A549 (cell line): ENCODE results near the gene RIC3. TPM values are rescaled to one million over a fixed set of nuclear protein-coding genes. Genes with fewer than 3 reads are reported as not detected.

Experiments used
- ATAC-seq, 2 experiments: fragments of 200-7000 bp in 1 of 2; fragments of >200 bp in 1 of 2; cut with Nextera tagmentation in 1 of 2; cut with Tn5 transposase in 1 of 2; 3 replicates each; pipeline versions ENCODE4 v1.8.0 to v1.9.1; 2018 to 2020; ENCODE audit warnings: mild to moderate bottlenecking in 1 of 2, moderate library complexity in 1 of 2
- CTCF ChIA-PET: fragments of 300-600 bp; sonication (Branson Sonifier 250); formaldehyde crosslinking; extraction: SDS; loops from one replicate; lab custom pipeline; 2021; ENCODE audit warnings: antibody characterized with exemption, inconsistent platforms; lab: Yijun Ruan, JAX
- POLR2A ChIA-PET: fragments of 350-600 bp; formaldehyde crosslinking; extraction: SDS; loops from one replicate; lab custom pipeline; 2021; ENCODE audit warnings: antibody characterized with exemption, inconsistent platforms; lab: Yijun Ruan, JAX
- DNase-seq, 2 experiments: peaks; one replicate each; pipeline versions ENCODE4 v3.0.0 to v3.0.0-alpha.2; 2011 to 2016; ENCODE audit warnings: low read depth in 1 of 2, low spot score in 1 of 2
- FAIRE-seq: peaks from 2 replicates; lab custom pipeline; 2011; peaks lifted over from hg19 to GRCh38; lab: Jason Lieb, UNC
- H3K27ac ChIP-seq, 2 experiments: fragments of >200 bp; sonication (Bioruptor Twin); formaldehyde crosslinking; 3 replicates each; pipeline ENCODE4 v1.5.1; 2016 to 2017
- H3K4me1 ChIP-seq: fragments of >200 bp; sonication (Bioruptor Twin); formaldehyde crosslinking; 3 replicates; pipeline ENCODE4 v1.6.1; 2016
- H3K4me2 ChIP-seq: fragments of >200 bp; sonication (Bioruptor Twin); formaldehyde crosslinking; 3 replicates; pipeline ENCODE4 v1.6.1; 2016
- H3K4me3 ChIP-seq: fragments of >200 bp; sonication (Bioruptor Twin); formaldehyde crosslinking; 3 replicates; pipeline ENCODE4 v1.5.1; 2016
- H3K9me3 ChIP-seq: fragments of >200 bp; sonication (Bioruptor Twin); formaldehyde crosslinking; 3 replicates; pipeline ENCODE4 v1.6.1; 2016
- BHLHE40 ChIP-seq: IDR thresholded peaks from 2 replicates; pipeline ENCODE4 v1.6.1; 2012; ENCODE audit warnings: low read depth, low read length, inconsistent platforms
- CBX8 ChIP-seq: fragments of 200-600 bp; sonication (generic); IDR thresholded peaks from 2 replicates; pipeline ENCODE4 v1.6.1; 2016
- FOSL2 ChIP-seq, 2 experiments: fragments of 450-650 bp in 1 of 2; fragments of >200 bp in 1 of 2; sonication (Bioruptor Twin) in 1 of 2; formaldehyde crosslinking; IDR thresholded peaks; 2 replicates each; pipeline versions ENCODE4 v1.5.0 to v1.6.1; 2016 to 2020; ENCODE audit warnings: mild to moderate bottlenecking in 1 of 2, moderate library complexity in 1 of 2
- GATA3 ChIP-seq: IDR thresholded peaks from 2 replicates; pipeline ENCODE4 v1.6.1; 2012; ENCODE audit warnings: borderline replicate concordance
- HOXB5 ChIP-seq: fragments of 250-450 bp; sonication (Bioruptor Pico); IDR thresholded peaks from 2 replicates; pipeline ENCODE4 v1.5.0; 2020; ENCODE audit warnings: mild to moderate bottlenecking, moderate library complexity
- MAFK ChIP-seq: fragments of 450-650 bp; IDR thresholded peaks from 2 replicates; pipeline ENCODE4 v1.6.1; 2014; ENCODE audit not compliant: partially characterized antibody
- PHF8 ChIP-seq: fragments of 200-600 bp; sonication (generic); IDR thresholded peaks from 2 replicates; pipeline ENCODE4 v1.6.1; 2016; ENCODE audit warnings: low read depth, mild to moderate bottlenecking, antibody characterized with exemption, moderate library complexity, borderline replicate concordance
- POLR2A ChIP-seq: IDR thresholded peaks from 2 replicates; pipeline ENCODE4 v1.6.1; 2012; ENCODE audit warnings: mild to moderate bottlenecking, low read length
- POLR2AphosphoS2 ChIP-seq: conservative IDR thresholded peaks from 2 replicates; pipeline ENCODE4 v1.6.1; 2012; ENCODE audit warnings: low read length, improper control_type of control experiment, inconsistent platforms
- RARB ChIP-seq: fragments of 250-450 bp; sonication (Bioruptor Pico); IDR thresholded peaks from 2 replicates; pipeline ENCODE4 v1.8.0; 2021; ENCODE audit warnings: mild to moderate bottlenecking, moderate library complexity
- RFX5 ChIP-seq: fragments of 450-650 bp; IDR thresholded peaks from 2 replicates; pipeline ENCODE4 v1.7.1; 2014; ENCODE audit warnings: antibody characterized with exemption, mild to moderate bottlenecking, moderate library complexity
- USF2 ChIP-seq: fragments of 450-650 bp; IDR thresholded peaks from 2 replicates; pipeline ENCODE4 v1.6.1; 2014; ENCODE audit warnings: antibody characterized with exemption
- ZFP36 ChIP-seq: fragments of 450-650 bp; IDR thresholded peaks from 2 replicates; pipeline ENCODE4 v1.6.1; 2014; ENCODE audit warnings: borderline replicate concordance; ENCODE audit not compliant: partially characterized antibody
- ZSCAN20 ChIP-seq: fragments of 250-450 bp; sonication (Bioruptor Pico); IDR thresholded peaks from 2 replicates; pipeline ENCODE4 v1.8.0; 2022; ENCODE audit warnings: mild to moderate bottlenecking, moderate library complexity
- WGBS: methylation state at CpG from one replicate; pipeline ENCODE4 v1.1.6; 2017; ENCODE audit errors: missing lambda C conversion rate; 5-methylcytosine and 5-hydroxymethylcytosine counted together
- polyA plus RNA-seq, 4 experiments: library from polyadenylated mRNA; depleted of rRNA in 3 of 4; stranded (reverse); fragments of >200 nt; fragmentation: RNase III in 1 of 4; extraction: RNeasy Plus Mini Kit Qiagen cat#74134 plus additional on column Dnase treatment in 1 of 4; gene quantifications; 2 replicates in 3 of 4; 3 replicates in 1 of 4; pipeline ENCODE4 v1.2.3, GENCODE V29; 2011 to 2017
- TF ChIP-seq, protein P1 (sequence below): fragments of >200 bp; sonication (Bioruptor Twin); formaldehyde crosslinking; IDR thresholded peaks from 3 replicates; pipeline ENCODE4 v1.6.1; 2016
- TF ChIP-seq, protein P2 (sequence below): fragments of >200 bp; sonication (Bioruptor Twin); formaldehyde crosslinking; IDR thresholded peaks from 2 replicates; pipeline ENCODE4 v1.6.1; 2016
- TF ChIP-seq, protein P3 (sequence below): fragments of 250-450 bp; sonication (Bioruptor Pico); IDR thresholded peaks from 2 replicates; pipeline ENCODE4 v1.5.0; 2021; ENCODE audit warnings: mild to moderate bottlenecking, moderate library complexity, borderline replicate concordance

RIC3 gene
- polyA plus RNA-seq, 2 of the 4 experiments (the other 2 are of a cell fraction): 1.7 to 3.2 TPM

- Histone ChIP-seq H3K4me2 (no peak overlapping the region), H3K4me1 (no peaks in the 10 kb centered on the region), H3K27ac (no peak overlapping the region), H3K9me3 (no peaks in the 10 kb centered on the region), H3K4me3 (no peak overlapping the region)
- no peak for ATAC-seq
- 78% methylated on average over 11 of the region's 12 CpGs for WGBS
- no peak for FAIRE-seq
- DNase-seq: no peak
- TF ChIP-seq POLR2AphosphoS2 (no peak), RARB (CRISPR knock-in tag) (no peak), PHF8 (no peak), RFX5 (no peak), POLR2A (no peak)
- ChIA-PET CTCF (interaction anchor here (1.1 to 9.8 kb wide), 3 partner anchors 26 to 74 kb away, joined by 3 to 57 read pairs (median 5); partner anchors contain the start of gene EIF3F), POLR2A (no interaction called here)
Observed at GRCh38 chr11:8060801-8061554, 107.8 kb downstream of the RIC3 start.

DNA sequence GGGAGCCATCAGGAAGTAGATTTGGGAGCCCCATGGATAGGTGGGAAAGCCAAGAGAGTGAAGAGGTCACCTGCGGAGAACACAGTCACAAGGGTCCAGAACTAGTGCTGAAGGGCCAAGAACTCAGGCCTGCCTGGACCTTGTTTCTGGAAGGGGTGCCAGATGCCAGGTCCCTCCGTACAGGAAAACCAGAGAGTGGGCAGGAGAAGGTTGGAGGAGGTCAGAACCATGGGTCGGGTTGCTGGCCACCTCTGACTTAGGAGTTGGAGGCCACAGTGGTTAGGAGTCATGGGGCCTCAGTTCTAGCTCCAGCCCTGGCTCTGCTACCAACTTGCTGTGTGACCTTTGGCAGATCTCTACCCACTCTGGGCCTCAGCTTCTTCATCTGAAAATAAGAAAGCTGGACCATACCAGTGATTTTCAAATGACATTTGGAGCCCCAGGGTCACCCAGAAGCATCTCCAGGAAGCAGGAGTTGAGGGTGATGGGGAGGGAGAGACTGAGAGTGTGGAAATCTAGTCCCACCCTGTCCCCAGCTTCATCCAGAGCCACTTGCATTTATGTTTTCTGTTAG lies 108.6 kb downstream of the RIC3 start:
- no peak overlapping the region for H3K4me2 ChIP-seq
- TF ChIP-seq CBX8: no peak
- TF ChIP-seq, all 56 proteins: peak for 0
- no peaks in the 10 kb centered on the region for H3K4me1 ChIP-seq
- no peak for FAIRE-seq
- no peak overlapping the region for H3K27ac ChIP-seq
- DNase-seq: no peak
- ChIA-PET POLR2A (no interaction called here), CTCF (interaction anchor here (1.4 to 9.8 kb wide), 3 partner anchors 26 to 73 kb away, joined by 3 to 57 read pairs (median 6); partner anchors contain the start of gene EIF3F)
- ATAC-seq: no peak
- H3K4me3 ChIP-seq: no peak overlapping the region
- WGBS: 54% methylated on average over 3 of the region's 3 CpGs
- no peaks in the 10 kb centered on the region for H3K9me3 ChIP-seq

DNA sequence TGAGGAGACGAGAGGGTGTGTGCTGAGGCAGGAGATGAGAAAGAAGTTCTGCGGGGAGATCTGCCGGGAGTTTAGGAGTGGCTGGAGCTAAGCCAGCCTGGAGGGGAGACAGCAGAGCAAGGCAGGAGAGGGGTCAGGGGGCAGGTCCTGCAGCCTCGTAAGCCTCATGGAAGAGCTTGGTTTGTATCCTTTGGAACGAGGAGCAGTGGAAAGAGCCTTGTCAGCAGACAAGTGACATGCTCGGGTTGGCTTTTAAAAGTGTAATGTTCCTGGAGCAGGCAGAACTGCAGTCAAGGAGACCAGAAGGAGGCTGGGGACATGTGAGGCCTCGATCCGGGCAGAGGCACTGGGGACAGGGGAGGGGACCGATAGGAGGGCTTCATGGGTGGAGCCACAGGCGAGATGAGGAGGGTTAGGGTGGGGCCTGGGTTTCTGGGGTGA lies 109.2 kb downstream of the RIC3 start:
- Histone ChIP-seq H3K27ac (no peak overlapping the region), H3K4me2 (no peak overlapping the region), H3K9me3 (no peaks in the 10 kb centered on the region), H3K4me1 (no peaks in the 10 kb centered on the region), H3K4me3 (no peak overlapping the region)
- WGBS: 63% methylated on average over 10 of the region's 10 CpGs
- no peak for DNase-seq
- no peak for FAIRE-seq
- ATAC-seq: no peak
- POLR2A ChIA-PET: no interaction called here
- TF ChIP-seq, protein P1, sequence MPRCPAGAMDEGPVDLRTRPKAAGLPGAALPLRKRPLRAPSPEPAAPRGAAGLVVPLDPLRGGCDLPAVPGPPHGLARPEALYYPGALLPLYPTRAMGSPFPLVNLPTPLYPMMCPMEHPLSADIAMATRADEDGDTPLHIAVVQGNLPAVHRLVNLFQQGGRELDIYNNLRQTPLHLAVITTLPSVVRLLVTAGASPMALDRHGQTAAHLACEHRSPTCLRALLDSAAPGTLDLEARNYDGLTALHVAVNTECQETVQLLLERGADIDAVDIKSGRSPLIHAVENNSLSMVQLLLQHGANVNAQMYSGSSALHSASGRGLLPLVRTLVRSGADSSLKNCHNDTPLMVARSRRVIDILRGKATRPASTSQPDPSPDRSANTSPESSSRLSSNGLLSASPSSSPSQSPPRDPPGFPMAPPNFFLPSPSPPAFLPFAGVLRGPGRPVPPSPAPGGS: no peak
- TF ChIP-seq MAFK (peak; percentile 7), RFX5 (no peak), BHLHE40 (no peak), ZFP36 (no peak)
- CTCF ChIA-PET: interaction anchor here (1.1 to 9.8 kb wide), 3 partner anchors 25 to 40 kb away, joined by 4 to 57 read pairs (median 6); no protein-coding TSS in a partner anchor

GRCh38 chr11:8059030-8059429 lies 109.8 kb downstream of the RIC3 start:
- Histone ChIP-seq H3K4me2 (no peak overlapping the region), H3K4me1 (no peaks in the 10 kb centered on the region), H3K4me3 (no peak overlapping the region), H3K9me3 (no peaks in the 10 kb centered on the region), H3K27ac (no peak overlapping the region)
- ATAC-seq: no peak
- ChIA-PET CTCF (interaction anchor here (1.1 to 9.8 kb wide), 3 partner anchors 24 to 40 kb away, joined by 4 to 57 read pairs (median 6); no protein-coding TSS in a partner anchor), POLR2A (interaction anchor here (0.6 kb wide), 1 partner anchor 715 kb away, joined by 3 read pairs; no protein-coding TSS in a partner anchor)
- DNase-seq: no peak
- no peak for TF ChIP-seq USF2
- no peak for TF ChIP-seq ZSCAN20 (CRISPR knock-in tag)
- TF ChIP-seq, protein P2, sequence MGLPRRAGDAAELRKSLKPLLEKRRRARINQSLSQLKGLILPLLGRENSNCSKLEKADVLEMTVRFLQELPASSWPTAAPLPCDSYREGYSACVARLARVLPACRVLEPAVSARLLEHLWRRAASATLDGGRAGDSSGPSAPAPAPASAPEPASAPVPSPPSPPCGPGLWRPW: no peak
- no peak for TF ChIP-seq FOSL2 (IDR thresholded peaks at IDR 0.05)
- TF ChIP-seq FOSL2 (CRISPR knock-in tag; IDR thresholded peaks at IDR 0.05): no peak
- no peak for TF ChIP-seq HOXB5 (CRISPR knock-in tag)
- no peak for TF ChIP-seq CBX8
- no peak for TF ChIP-seq GATA3
- TF ChIP-seq, protein P3, sequence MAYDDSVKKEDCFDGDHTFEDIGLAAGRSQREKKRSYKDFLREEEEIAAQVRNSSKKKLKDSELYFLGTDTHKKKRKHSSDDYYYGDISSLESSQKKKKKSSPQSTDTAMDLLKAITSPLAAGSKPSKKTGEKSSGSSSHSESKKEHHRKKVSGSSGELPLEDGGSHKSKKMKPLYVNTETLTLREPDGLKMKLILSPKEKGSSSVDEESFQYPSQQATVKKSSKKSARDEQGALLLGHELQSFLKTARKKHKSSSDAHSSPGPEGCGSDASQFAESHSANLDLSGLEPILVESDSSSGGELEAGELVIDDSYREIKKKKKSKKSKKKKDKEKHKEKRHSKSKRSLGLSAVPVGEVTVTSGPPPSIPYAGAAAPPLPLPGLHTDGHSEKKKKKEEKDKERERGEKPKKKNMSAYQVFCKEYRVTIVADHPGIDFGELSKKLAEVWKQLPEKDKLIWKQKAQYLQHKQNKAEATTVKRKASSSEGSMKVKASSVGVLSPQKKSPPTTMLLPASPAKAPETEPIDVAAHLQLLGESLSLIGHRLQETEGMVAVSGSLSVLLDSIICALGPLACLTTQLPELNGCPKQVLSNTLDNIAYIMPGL (CRISPR knock-in tag): no peak
- no peak for TF ChIP-seq POLR2AphosphoS2
- WGBS: 60% methylated on average over 7 of the region's 8 CpGs
- no peak for FAIRE-seq
